ENCODE data around the gene DDC.
"Not testable (repeated sequence)": the region's sequence is repeated elsewhere in the genome, so short reads cannot be mapped to it uniquely, and the experiment has no call there.

DDC gene

GRCh38 chr7:50479743-50480517, 85.3 kb downstream of the DDC start:
- DNase-seq, result no peak

- no peak for DNase-seq
Observed at GRCh38 chr7:50477640-50478039, 87.6 kb downstream of the DDC start.

GRCh38 chr7:50476953-50477625, 88.1 kb downstream of the DDC start:
- DNase-seq, result no peak

- no peak for DNase-seq
Observed at GRCh38 chr7:50475340-50475739, 89.9 kb downstream of the DDC start.

- no peak for DNase-seq
Observed at GRCh38 chr7:50474382-50475160, 90.6 kb downstream of the DDC start.

GRCh38 chr7:50473531-50473930, 91.7 kb downstream of the DDC start:
- DNase-seq, result no peak

- no peak for DNase-seq
Observed at GRCh38 chr7:50472427-50472826, 92.8 kb downstream of the DDC start.

GRCh38 chr7:50471970-50472369, 93.2 kb downstream of the DDC start:
- DNase-seq, result no peak

GRCh38 chr7:50470250-50471163, 94.7 kb downstream of the DDC start:
- no peak for DNase-seq

- DNase-seq, result no peak
Observed at GRCh38 chr7:50469181-50469580, 96.0 kb downstream of the DDC start.

GRCh38 chr7:50467817-50468610, 97.2 kb downstream of the DDC start:
- DNase-seq, result peak; percentile 82 to 90

GRCh38 chr7:50466815-50467585, 98.2 kb downstream of the DDC start:
- DNase-seq, result no peak

GRCh38 chr7:50463035-50463434, 102.2 kb downstream of the DDC start:
- DNase-seq, result no peak

GRCh38 chr7:50462361-50462760, 102.8 kb downstream of the DDC start:
- no peak for DNase-seq

- DNase-seq, result no peak
Observed at GRCh38 chr7:50461695-50462094, 103.5 kb downstream of the DDC start.

- not testable (repeated sequence) for DNase-seq
Observed at GRCh38 chr7:50459183-50459582, 106.0 kb downstream of the DDC start.

GRCh38 chr7:50458651-50459050, 106.6 kb downstream of the DDC start:
- DNase-seq, result not testable (repeated sequence)

GRCh38 chr7:50456371-50457123, 108.7 kb downstream of the DDC start:
- no peak for DNase-seq

GRCh38 chr7:50455658-50456057, 109.5 kb downstream of the DDC start:
- no peak for DNase-seq

GRCh38 chr7:50454968-50455367, 110.2 kb downstream of the DDC start:
- DNase-seq, result no peak
